H1 (cell line): Measurements from ENCODE around the gene PGPEP1.

ENCODE experiments used
- ASH2L ChIP-seq: fragments of 200-600, 300-600 bp; sonication (generic); IDR thresholded peaks from one replicate; pipeline ENCODE4 v1.7.1; 2017; ENCODE audit warnings: low read length
- CEBPB ChIP-seq: IDR thresholded peaks from 2 replicates; pipeline ENCODE4 v1.6.1; 2012; ENCODE audit warnings: low read depth, low read length
- CREB1 ChIP-seq: IDR thresholded peaks from 2 replicates; pipeline ENCODE4 v1.6.1; 2012; ENCODE audit warnings: inconsistent platforms
- CTCF ChIP-seq, 3 experiments: IDR thresholded peaks; 1 replicate in 2 of 3; 2 replicates in 1 of 3; pipeline versions ENCODE4 v1.5.1 to v1.6.1; 2011; ENCODE audit warnings: low read length in 3 of 3, mild to moderate bottlenecking in 3 of 3, inconsistent platforms in 2 of 3, low read depth in 1 of 3, moderate library complexity in 1 of 3; ENCODE audit not compliant: insufficient read depth in 1 of 3; ENCODE audit errors: control extremely low read depth in 1 of 3
- EZH2 ChIP-seq: fragments of 200-600 bp; sonication (generic); IDR thresholded peaks from 2 replicates; pipeline ENCODE4 v1.7.1; 2012; ENCODE audit warnings: low read depth, mild to moderate bottlenecking, moderate library complexity, low read length, inconsistent platforms; ENCODE audit not compliant: severe bottlenecking
- GABPA ChIP-seq: IDR thresholded peaks from 2 replicates; pipeline ENCODE4 v1.6.1; 2011; ENCODE audit warnings: mild to moderate bottlenecking, low read length, moderate library complexity, borderline replicate concordance; ENCODE audit not compliant: insufficient read depth
- POLR2AphosphoS5 ChIP-seq: IDR thresholded peaks from 2 replicates; pipeline ENCODE4 v1.6.1; 2011; ENCODE audit warnings: low read depth, low read length
- POU5F1 ChIP-seq: IDR thresholded peaks from 2 replicates; pipeline ENCODE4 v1.6.1; 2011; ENCODE audit warnings: low read depth, mild to moderate bottlenecking, low read length, moderate library complexity

- no peak for TF ChIP-seq CTCF (IDR thresholded peaks at IDR 0.05; ENCODE audit: control extremely low read depth in 1 of 3, insufficient read depth in 1 of 3, low read depth in 1 of 3, low read length in 3 of 3)
- no peak for TF ChIP-seq POLR2AphosphoS5
- TF ChIP-seq EZH2, result no peak
- no peak for TF ChIP-seq POU5F1
- TF ChIP-seq CEBPB, result no peak
- no peak for TF ChIP-seq GABPA
- no peak for TF ChIP-seq ASH2L
- TF ChIP-seq CREB1, result no peak
Observed at GRCh38 chr19:18368504-18369222, 28.3 kb downstream of the PGPEP1 start.
